Central memory CD8-positive, alpha-beta T cell (primary cell): Measurements from ENCODE around the gene INPP4B.

Experiments used
- ATAC-seq: fragments of 150-1000 bp; cut with Tn5 transposase; replicated peaks from 2 replicates; pipeline ENCODE4 v1.10.0; 2022; ENCODE audit warnings: mild to moderate bottlenecking, moderate FRiP score, moderate number of reproducible peaks; ENCODE audit not compliant: poor library complexity, severe bottlenecking; ENCODE audit errors: extremely low read depth
- DNase-seq, 2 donors: peaks; one replicate each; pipeline ENCODE4 v3.0.0; 2021; ENCODE audit warnings: low spot score in 2 of 2
- H3K27ac Mint-ChIP-seq: one replicate; pipeline ENCODE4 v1.8.0; 2022; ENCODE audit warnings: low read depth, mild to moderate bottlenecking, moderate library complexity, mixed read lengths
- H3K27me3 Mint-ChIP-seq: one replicate; pipeline ENCODE4 v1.8.0; 2022; ENCODE audit warnings: mixed read lengths
- H3K36me3 Mint-ChIP-seq: one replicate; pipeline ENCODE4 v1.8.0; 2022; ENCODE audit warnings: mild to moderate bottlenecking, moderate library complexity, mixed read lengths; ENCODE audit not compliant: insufficient read depth
- H3K4me1 Mint-ChIP-seq: one replicate; pipeline ENCODE4 v1.8.0; 2022; ENCODE audit warnings: mixed read lengths
- H3K4me3 Mint-ChIP-seq: one replicate; pipeline ENCODE4 v1.8.0; 2022; ENCODE audit warnings: mild to moderate bottlenecking, moderate library complexity, mixed read lengths
- H3K9me3 Mint-ChIP-seq: one replicate; pipeline ENCODE4 v1.8.0; 2022; ENCODE audit warnings: mixed read lengths

Gene INPP4B

GRCh38 chr4:142130666-142131065 lies 715.4 kb downstream of the INPP4B start:
- ATAC-seq: no peak
- Mint-ChIP-seq H3K27ac (peak overlapping the region; percentile 77), H3K4me3 (no peak overlapping the region), H3K36me3 (peaks cover 7% of the 10 kb centered on the region), H3K9me3 (no peaks in the 10 kb centered on the region), H3K4me1 (peaks cover 9% of the 10 kb centered on the region), H3K27me3 (no peaks in the 10 kb centered on the region)
- DNase-seq: no peak

- peak overlapping the region; percentile 77 for H3K27ac Mint-ChIP-seq
- no peaks in the 10 kb centered on the region for H3K27me3 Mint-ChIP-seq
- peaks cover 9% of the 10 kb centered on the region for H3K4me1 Mint-ChIP-seq
- H3K4me3 Mint-ChIP-seq: no peak overlapping the region
- peaks cover 7% of the 10 kb centered on the region for H3K36me3 Mint-ChIP-seq
- no peaks in the 10 kb centered on the region for H3K9me3 Mint-ChIP-seq
- DNase-seq (no peak), ATAC-seq (no peak)
Measured at GRCh38 chr4:142129931-142130330, 716.2 kb downstream of the INPP4B start.

GRCh38 chr4:142129473-142129872 lies 716.6 kb downstream of the INPP4B start:
- no peak for DNase-seq
- no peaks in the 10 kb centered on the region for H3K9me3 Mint-ChIP-seq
- peaks cover 9% of the 10 kb centered on the region for H3K4me1 Mint-ChIP-seq
- peaks cover 9% of the 10 kb centered on the region for H3K36me3 Mint-ChIP-seq
- no peak for ATAC-seq
- H3K27me3 Mint-ChIP-seq: no peaks in the 10 kb centered on the region
- H3K4me3 Mint-ChIP-seq: no peak overlapping the region
- peak overlapping the region; percentile 77 for H3K27ac Mint-ChIP-seq

- ATAC-seq (no peak), DNase-seq (no peak)
- H3K27ac Mint-ChIP-seq: no peak overlapping the region
- H3K4me3 Mint-ChIP-seq: no peak overlapping the region
- no peaks in the 10 kb centered on the region for H3K27me3 Mint-ChIP-seq
- peaks cover 16% of the 10 kb centered on the region for H3K36me3 Mint-ChIP-seq
- H3K4me1 Mint-ChIP-seq: peaks cover 9% of the 10 kb centered on the region
- H3K9me3 Mint-ChIP-seq: no peaks in the 10 kb centered on the region
Measured at GRCh38 chr4:142128529-142128928, 717.6 kb downstream of the INPP4B start.

GRCh38 chr4:142126890-142127497 lies 719.1 kb downstream of the INPP4B start:
- peak; percentile 21 to 40 for DNase-seq

GRCh38 chr4:142124874-142125273 lies 721.2 kb downstream of the INPP4B start:
- ATAC-seq: no peak
- DNase-seq: no peak
- no peaks in the 10 kb centered on the region for H3K9me3 Mint-ChIP-seq
- H3K27ac Mint-ChIP-seq: no peak overlapping the region
- no peaks in the 10 kb centered on the region for H3K27me3 Mint-ChIP-seq
- H3K4me1 Mint-ChIP-seq: peaks cover 3% of the 10 kb centered on the region
- H3K36me3 Mint-ChIP-seq: peaks cover 33% of the 10 kb centered on the region
- no peak overlapping the region for H3K4me3 Mint-ChIP-seq

More at GRCh38 chr4:142126890-142127497, 719.1 kb downstream of the INPP4B start:
- H3K27ac Mint-ChIP-seq: no peak overlapping the region
- H3K4me3 Mint-ChIP-seq: no peak overlapping the region
- H3K36me3 Mint-ChIP-seq: peaks cover 25% of the 10 kb centered on the region
- H3K9me3 Mint-ChIP-seq: no peaks in the 10 kb centered on the region
- H3K4me1 Mint-ChIP-seq: peaks cover 9% of the 10 kb centered on the region
- ATAC-seq: peak; percentile 47
- H3K27me3 Mint-ChIP-seq: no peaks in the 10 kb centered on the region

- no peak for DNase-seq
- Mint-ChIP-seq H3K27me3 (no peaks in the 10 kb centered on the region), H3K36me3 (peaks cover 39% of the 10 kb centered on the region), H3K9me3 (no peaks in the 10 kb centered on the region), H3K4me1 (peaks cover 11% of the 10 kb centered on the region), H3K4me3 (no peak overlapping the region), H3K27ac (no peak overlapping the region)
- ATAC-seq: no peak
Measured at GRCh38 chr4:142121448-142122350, 724.4 kb downstream of the INPP4B start.

- Mint-ChIP-seq H3K27ac (no peak overlapping the region), H3K27me3 (no peaks in the 10 kb centered on the region), H3K4me3 (no peak overlapping the region), H3K4me1 (peaks cover 18% of the 10 kb centered on the region), H3K9me3 (no peaks in the 10 kb centered on the region), H3K36me3 (peaks cover 39% of the 10 kb centered on the region)
- DNase-seq (no peak), ATAC-seq (no peak)
Measured at GRCh38 chr4:142120921-142121320, 725.2 kb downstream of the INPP4B start.

- Mint-ChIP-seq H3K4me1 (peaks cover 15% of the 10 kb centered on the region), H3K9me3 (no peaks in the 10 kb centered on the region), H3K27ac (no peak overlapping the region), H3K36me3 (peaks cover 46% of the 10 kb centered on the region), H3K27me3 (no peaks in the 10 kb centered on the region), H3K4me3 (no peak overlapping the region)
- ATAC-seq: no peak
- no peak for DNase-seq
Measured at GRCh38 chr4:142112451-142112850, 733.6 kb downstream of the INPP4B start.

- no peaks in the 10 kb centered on the region for H3K4me1 Mint-ChIP-seq
- H3K27ac Mint-ChIP-seq: no peak overlapping the region
- H3K9me3 Mint-ChIP-seq: no peaks in the 10 kb centered on the region
- ATAC-seq (no peak), DNase-seq (no peak)
- H3K27me3 Mint-ChIP-seq: no peaks in the 10 kb centered on the region
- no peak overlapping the region for H3K4me3 Mint-ChIP-seq
- H3K36me3 Mint-ChIP-seq: peaks cover 52% of the 10 kb centered on the region
Measured at GRCh38 chr4:142110136-142110535, 736.0 kb downstream of the INPP4B start.

GRCh38 chr4:142104041-142104440 lies 742.1 kb downstream of the INPP4B start:
- peaks cover 28% of the 10 kb centered on the region for H3K36me3 Mint-ChIP-seq
- DNase-seq (no peak), ATAC-seq (no peak)
- no peak overlapping the region for H3K27ac Mint-ChIP-seq
- peaks cover 6% of the 10 kb centered on the region for H3K4me1 Mint-ChIP-seq
- no peak overlapping the region for H3K4me3 Mint-ChIP-seq
- no peaks in the 10 kb centered on the region for H3K9me3 Mint-ChIP-seq
- H3K27me3 Mint-ChIP-seq: no peaks in the 10 kb centered on the region

- DNase-seq: no peak
- peaks cover 17% of the 10 kb centered on the region for H3K36me3 Mint-ChIP-seq
- H3K27ac Mint-ChIP-seq: no peak overlapping the region
- no peaks in the 10 kb centered on the region for H3K27me3 Mint-ChIP-seq
- no peak overlapping the region for H3K4me3 Mint-ChIP-seq
- no peak for ATAC-seq
- peaks cover 6% of the 10 kb centered on the region for H3K4me1 Mint-ChIP-seq
- H3K9me3 Mint-ChIP-seq: no peaks in the 10 kb centered on the region
Measured at GRCh38 chr4:142101401-142101800, 744.7 kb downstream of the INPP4B start.

GRCh38 chr4:142100941-142101340 lies 745.2 kb downstream of the INPP4B start:
- no peak for ATAC-seq
- Mint-ChIP-seq H3K36me3 (peaks cover 15% of the 10 kb centered on the region), H3K4me3 (no peak overlapping the region), H3K9me3 (no peaks in the 10 kb centered on the region), H3K27ac (peak overlapping the region; percentile 11), H3K4me1 (peaks cover 6% of the 10 kb centered on the region), H3K27me3 (no peaks in the 10 kb centered on the region)
- DNase-seq: no peak
